T-helper 1 cell treated with Interleukin-12 subunit alpha and Interleukin-12 subunit beta and Interleukin-4 antibody, amounts not matched to agents 30 ng/mL and 1 ng/mL, for 36 hours (primary cell): Measurements from ENCODE around the gene UAP1. TPM values are rescaled to one million over a fixed set of nuclear protein-coding genes. Genes with fewer than 3 reads are reported as not detected.

ENCODE experiments used
- intact Hi-C: fragments of 100-400 bp; cut with micrococcal nuclease; formaldehyde crosslinking; loops from one replicate; pipeline ENCODE4 v1.15.1; 2024
- total RNA-seq: library from RNA; stranded (reverse); gene quantifications from 2 replicates; pipeline ENCODE4 v1.2.3, GENCODE V29; 2022

The UAP1 gene
- total RNA-seq, 1 donor from 2014 or later = 18.0 TPM

- intact Hi-C loops = loop anchor here (2.0 kb wide), 2 partner anchors 188 to 702 kb away; no protein-coding TSS in a partner anchor
Observed at GRCh38 chr1:162612606-162613400, 51.3 kb downstream of the UAP1 start.

- intact Hi-C loops = no loop called here
Observed at GRCh38 chr1:162616848-162617247, 55.3 kb downstream of the UAP1 start.

GRCh38 chr1:162617513-162617912, 56.0 kb downstream of the UAP1 start:
- intact Hi-C loops = no loop called here

GRCh38 chr1:162619076-162619475, 57.6 kb downstream of the UAP1 start:
- intact Hi-C loops = no loop called here

GRCh38 chr1:162621256-162621655, 59.7 kb downstream of the UAP1 start:
- intact Hi-C loops = no loop called here

GRCh38 chr1:162625679-162626078, 64.2 kb downstream of the UAP1 start:
- intact Hi-C loops = loop anchor here (5.0 kb wide), 1 partner anchor 128 kb away; the partner anchor contains the start of gene UHMK1

- intact Hi-C loops = loop anchor here (5.0 kb wide), 1 partner anchor 129 kb away; the partner anchor contains the start of gene UHMK1
Observed at GRCh38 chr1:162626094-162626493, 64.6 kb downstream of the UAP1 start.

- intact Hi-C loops = loop anchor here (1.0 to 5.0 kb wide), 2 partner anchors 129 to 570 kb away; partner anchors contain the start of gene UHMK1
Observed at GRCh38 chr1:162626761-162627160, 65.2 kb downstream of the UAP1 start.

- intact Hi-C loops = loop anchor here (1.0 to 5.0 kb wide), 2 partner anchors 130 to 571 kb away; partner anchors contain the start of gene UHMK1
Observed at GRCh38 chr1:162627662-162628296, 66.3 kb downstream of the UAP1 start.

GRCh38 chr1:162629077-162629627, 67.6 kb downstream of the UAP1 start:
- intact Hi-C loops = loop anchor here (5.0 kb wide), 1 partner anchor 132 kb away; the partner anchor contains the start of gene UHMK1

- intact Hi-C loops = loop anchor here (5.0 kb wide), 1 partner anchor 132 kb away; the partner anchor contains the start of gene UHMK1
Observed at GRCh38 chr1:162629651-162630050, 68.1 kb downstream of the UAP1 start.

GRCh38 chr1:162631546-162632191, 70.1 kb downstream of the UAP1 start:
- intact Hi-C loops = no loop called here

GRCh38 chr1:162632217-162632666, 70.7 kb downstream of the UAP1 start, which contains the start of gene DDR2:
DDR2 (plus strand) TSS chr1:162632464; CDS start chr1:162719064, 86,600 bp downstream.
- intact Hi-C loops = no loop called here

- intact Hi-C loops = no loop called here
Observed at GRCh38 chr1:162632698-162633080, 71.2 kb downstream of the UAP1 start.

GRCh38 chr1:162633081-162633762, 71.7 kb downstream of the UAP1 start:
- intact Hi-C loops = no loop called here

GRCh38 chr1:162635418-162635817, 73.9 kb downstream of the UAP1 start:
- intact Hi-C loops = no loop called here

GRCh38 chr1:162639718-162640117, 78.2 kb downstream of the UAP1 start:
- intact Hi-C loops = no loop called here

- intact Hi-C loops = no loop called here
Observed at GRCh38 chr1:162641114-162641513, 79.6 kb downstream of the UAP1 start.

- intact Hi-C loops = no loop called here
Observed at GRCh38 chr1:162644986-162645314, 83.4 kb downstream of the UAP1 start.

- intact Hi-C loops = no loop called here
Observed at GRCh38 chr1:162645666-162646065, 84.1 kb downstream of the UAP1 start.

- intact Hi-C loops = no loop called here
Observed at GRCh38 chr1:162649583-162649982, 88.1 kb downstream of the UAP1 start.
